ENCODE measurements around the gene TRIM67. TPM values are rescaled to one million over a fixed set of nuclear protein-coding genes. Genes with fewer than 3 reads are reported as not detected.

The TRIM67 gene
- total and polyA plus RNA-seq, 2 donors (not counting 1 experiment from before 2014, with no cell fraction given): not detected

DNA sequence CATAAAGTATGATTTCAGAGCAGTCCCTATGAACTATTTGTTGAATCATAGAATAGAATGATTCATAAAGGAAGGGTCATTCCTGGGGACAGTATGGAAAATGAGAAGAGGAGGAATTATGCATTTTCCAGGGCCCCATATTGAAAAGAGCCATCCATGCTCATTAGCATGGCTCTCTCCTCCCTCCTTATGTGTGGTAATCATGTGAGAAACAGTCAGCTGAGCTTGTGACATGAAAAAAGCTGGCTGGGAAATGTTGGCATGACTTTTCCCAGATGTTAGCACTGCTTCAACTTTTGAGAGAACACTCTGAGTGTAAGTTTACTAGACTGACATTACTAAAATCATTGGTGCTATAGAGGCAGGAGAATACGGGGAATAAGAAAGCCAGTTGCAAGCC is 16.1 kb downstream of the TRIM67 start:
- ATAC-seq (ENCODE audit: low read depth) (no peak), DNase-seq (no peak)
- Histone ChIP-seq H3K9me3 (ENCODE audit: control extremely low read depth in 1 of 3, control insufficient read depth in 2 of 3, insufficient read depth in 1 of 3, low read length in 2 of 3) (peaks cover 0 to 4% (median 0%) of the 10 kb centered on the region in 3 donors), H3K4me1 (ENCODE audit: control insufficient read depth in 2 of 2, insufficient read depth in 2 of 2, low read length in 2 of 2) (no peaks in the 10 kb centered on the region), H4K20me1 (ENCODE audit: control insufficient read depth, insufficient read depth, low read length, poor library complexity, severe bottlenecking) (no peaks in the 10 kb centered on the region), H3K27ac (ENCODE audit: low read length in 2 of 2) (no peak overlapping the region), H2AFZ (ENCODE audit: insufficient read depth, low read depth, low read length, poor library complexity, severe bottlenecking) (no peak overlapping the region), H3K4me2 (replicated peaks; ENCODE audit: low read depth, low read length, poor library complexity, severe bottlenecking) (no peak overlapping the region), H3K4me3 (ENCODE audit: control extremely low read depth in 1 of 5, extremely low read depth in 1 of 5, insufficient read depth in 1 of 5, low read depth in 2 of 5, low read length in 4 of 5) (no peak overlapping the region), H3K79me2 (ENCODE audit: control insufficient read depth, insufficient read depth, low read length) (no peaks in the 10 kb centered on the region), H3K27me3 (replicated peaks in 1 of 4; ENCODE audit: control extremely low read depth in 1 of 4, control insufficient read depth in 3 of 4, insufficient read depth in 4 of 4, low read length in 3 of 4) (peaks cover 0 to 13% (median 9%) of the 10 kb centered on the region in 4 experiments), H3K36me3 (replicated peaks in 1 of 2; ENCODE audit: control extremely low read depth in 1 of 2, control insufficient read depth in 1 of 2, extremely low read depth in 1 of 2, insufficient read depth in 2 of 2, low read length in 1 of 2) (no peaks in the 10 kb centered on the region), H3K9ac (ENCODE audit: low read length) (no peak overlapping the region)
- WGBS (ENCODE audit: insufficient coverage): no CpG with 5 or more reads among the region's 1 CpG
- Mint-ChIP-seq H3K27ac (no peak overlapping the region), H3K9me3 (ENCODE audit: insufficient read depth) (no peaks in the 10 kb centered on the region), H3K4me1 (no peaks in the 10 kb centered on the region), H3K4me3 (no peak overlapping the region), H3K27me3 (peaks cover 54% of the 10 kb centered on the region)
- intact Hi-C loops (cut with micrococcal nuclease): no loop called here
- ChIA-PET POLR2A (no interaction called here), CTCF (no interaction called here)
- TF ChIP-seq EZH2 (IDR thresholded peaks at IDR 0.05; ENCODE audit: borderline replicate concordance, insufficient read depth, low read depth, low read length, poor library complexity, severe bottlenecking) (no peak), CTCF (IDR thresholded peaks at IDR 0.05) (no peak)

DNA sequence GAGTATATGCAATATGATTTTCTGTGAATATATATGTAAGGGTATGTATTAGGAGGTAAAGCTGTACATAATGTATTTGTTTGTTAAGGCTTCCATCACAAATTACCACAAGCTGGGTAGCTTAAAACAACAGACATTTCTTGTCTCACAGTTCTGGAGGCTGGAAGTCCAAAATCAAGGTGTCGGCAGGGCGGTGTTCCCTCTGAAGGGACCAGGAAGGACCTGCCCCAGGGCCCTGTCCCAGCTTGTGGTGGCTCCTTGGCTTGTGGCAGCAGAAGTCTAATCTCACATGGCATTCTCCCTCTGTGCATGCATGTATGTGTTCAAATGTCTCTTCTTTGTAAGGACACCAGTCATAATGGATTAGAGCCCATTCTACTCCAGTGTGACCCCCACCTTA is 17.1 kb downstream of the TRIM67 start:
- ChIA-PET POLR2A (no interaction called here), CTCF (interaction anchor here (0.6 kb wide), 1 partner anchor 12 kb away, joined by 3 read pairs; no protein-coding TSS in a partner anchor)
- no peaks in the 10 kb centered on the region for H3K4me1 Mint-ChIP-seq
- TF ChIP-seq CTCF (IDR thresholded peaks at IDR 0.05) (no peak), EZH2 (IDR thresholded peaks at IDR 0.05; ENCODE audit: borderline replicate concordance, insufficient read depth, low read depth, low read length, poor library complexity, severe bottlenecking) (no peak)
- DNase-seq: no peak
- Histone ChIP-seq H3K9ac (ENCODE audit: low read length) (no peak overlapping the region), H3K9me3 (ENCODE audit: control extremely low read depth in 1 of 3, control insufficient read depth in 2 of 3, insufficient read depth in 1 of 3, low read length in 2 of 3) (peaks cover 0 to 4% (median 0%) of the 10 kb centered on the region in 3 donors), H3K27me3 (replicated peaks in 1 of 4; ENCODE audit: control extremely low read depth in 1 of 4, control insufficient read depth in 3 of 4, insufficient read depth in 4 of 4, low read length in 3 of 4) (peaks cover 0 to 17% (median 9%) of the 10 kb centered on the region in 4 experiments), H4K20me1 (ENCODE audit: control insufficient read depth, insufficient read depth, low read length, poor library complexity, severe bottlenecking) (no peaks in the 10 kb centered on the region), H3K36me3 (replicated peaks in 1 of 2; ENCODE audit: control extremely low read depth in 1 of 2, control insufficient read depth in 1 of 2, extremely low read depth in 1 of 2, insufficient read depth in 2 of 2, low read length in 1 of 2) (no peaks in the 10 kb centered on the region), H3K4me3 (ENCODE audit: control extremely low read depth in 1 of 5, extremely low read depth in 1 of 5, insufficient read depth in 1 of 5, low read depth in 2 of 5, low read length in 4 of 5) (no peak overlapping the region), H2AFZ (ENCODE audit: insufficient read depth, low read depth, low read length, poor library complexity, severe bottlenecking) (no peak overlapping the region), H3K4me2 (replicated peaks; ENCODE audit: low read depth, low read length, poor library complexity, severe bottlenecking) (no peak overlapping the region), H3K27ac (ENCODE audit: low read length in 2 of 2) (no peak overlapping the region), H3K79me2 (ENCODE audit: control insufficient read depth, insufficient read depth, low read length) (no peaks in the 10 kb centered on the region), H3K4me1 (ENCODE audit: control insufficient read depth in 2 of 2, insufficient read depth in 2 of 2, low read length in 2 of 2) (no peaks in the 10 kb centered on the region)
- H3K9me3 Mint-ChIP-seq (ENCODE audit: insufficient read depth): no peaks in the 10 kb centered on the region
- H3K4me3 Mint-ChIP-seq: no peak overlapping the region
- intact Hi-C loops (cut with micrococcal nuclease): no loop called here
- 100% methylated on average over 2 of the region's 2 CpGs for WGBS (ENCODE audit: insufficient coverage)
- no peak overlapping the region for H3K27ac Mint-ChIP-seq
- ATAC-seq (ENCODE audit: low read depth): no peak
- peaks cover 47% of the 10 kb centered on the region for H3K27me3 Mint-ChIP-seq
